ENCODE data around the gene PPP1R3E.
A peak's percentile ranks its signal among the peaks of the same experiment; 100 is the strongest.

PPP1R3E gene

GRCh38 chr14:23308721-23309445 lies 6.2 kb upstream of the PPP1R3E start:
- TF ChIP-seq CTCF (conservative IDR thresholded peaks at IDR 0.05; ENCODE audit: control insufficient read depth, insufficient read depth, low read depth, low read length), result no peak
- H3K4me3 ChIP-seq (ENCODE audit: control insufficient read depth, low read depth, low read length), result peak overlapping the region; percentile 95
- no peak for DNase-seq (ENCODE audit: low read depth)

GRCh38 chr14:23307687-23308644 lies 5.3 kb upstream of the PPP1R3E start:
- peak overlapping the region; percentile 95 for H3K4me3 ChIP-seq (ENCODE audit: control insufficient read depth, low read depth, low read length)
- no peak for TF ChIP-seq CTCF (conservative IDR thresholded peaks at IDR 0.05; ENCODE audit: control insufficient read depth, insufficient read depth, low read depth, low read length)
- peak; percentile 70 for DNase-seq (ENCODE audit: low read depth)

GRCh38 chr14:23307146-23307530 lies 4.5 kb upstream of the PPP1R3E start:
- no peak for TF ChIP-seq CTCF (conservative IDR thresholded peaks at IDR 0.05; ENCODE audit: control insufficient read depth, insufficient read depth, low read depth, low read length)
- peak overlapping the region; percentile 95 for H3K4me3 ChIP-seq (ENCODE audit: control insufficient read depth, low read depth, low read length)
- DNase-seq (ENCODE audit: low read depth), result no peak

- DNase-seq (ENCODE audit: low read depth), result peak; percentile 83
- peak within 1 kb of the TSS; percentile 95 for H3K4me3 ChIP-seq (ENCODE audit: control insufficient read depth, low read depth, low read length)
These were observed 3.9 kb upstream of the PPP1R3E start, which contains the start of gene BCL2L2 for GRCh38 chr14:23306412-23307145. Gene BCL2L2 (plus strand): TSS chr14:23306833. CDS start chr14:23307768, 935 bp downstream.

GRCh38 chr14:23301969-23302289 lies 730 bp downstream of the PPP1R3E start:
- no peak for TF ChIP-seq CTCF (conservative IDR thresholded peaks at IDR 0.05; ENCODE audit: control insufficient read depth, insufficient read depth, low read depth, low read length)
- H3K4me3 ChIP-seq (ENCODE audit: control insufficient read depth, low read depth, low read length), result peak overlapping the region; percentile 65
- no peak for DNase-seq (ENCODE audit: low read depth)

More at GRCh38 chr14:23306412-23307145, 3.9 kb upstream of the PPP1R3E start, which contains the start of gene BCL2L2:
- no peak for TF ChIP-seq CTCF (conservative IDR thresholded peaks at IDR 0.05; ENCODE audit: control insufficient read depth, insufficient read depth, low read depth, low read length)

- peak; percentile 39 for TF ChIP-seq CTCF (conservative IDR thresholded peaks at IDR 0.05; ENCODE audit: control insufficient read depth, insufficient read depth, low read depth, low read length)
- H3K4me3 ChIP-seq (ENCODE audit: control insufficient read depth, low read depth, low read length), result peak overlapping the region; percentile 65
- peak; percentile 97 for DNase-seq (ENCODE audit: low read depth)
These were observed 1.2 kb downstream of the PPP1R3E start for GRCh38 chr14:23301288-23301968.

All from fibroblast of mammary gland (primary cell).